ENCODE data around the gene KHDC3L. TPM values are rescaled to one million over a fixed set of nuclear protein-coding genes. Genes with fewer than 3 reads are reported as not detected.

KHDC3L gene
- total and polyA plus RNA-seq, 10 donors, result not detected

GRCh38 chr6:73413102-73413501 lies 50.6 kb downstream of the KHDC3L start:
- Histone ChIP-seq H3K4me1 (no peaks in the 10 kb centered on the region), H3K27me3 (replicated peaks in 1 of 7) (no peaks in the 10 kb centered on the region), H3K9me3 (no peaks in the 10 kb centered on the region), H3K27ac (no peak overlapping the region), H3K36me3 (peaks cover 0 to 38% (median under 1%) of the 10 kb centered on the region in 6 donors), H3K4me3 (no peak overlapping the region)
- intact Hi-C loops (cut with DNase I; ENCODE audit: low total_unique reads), result no loop called here
- TF ChIP-seq, protein P1, sequence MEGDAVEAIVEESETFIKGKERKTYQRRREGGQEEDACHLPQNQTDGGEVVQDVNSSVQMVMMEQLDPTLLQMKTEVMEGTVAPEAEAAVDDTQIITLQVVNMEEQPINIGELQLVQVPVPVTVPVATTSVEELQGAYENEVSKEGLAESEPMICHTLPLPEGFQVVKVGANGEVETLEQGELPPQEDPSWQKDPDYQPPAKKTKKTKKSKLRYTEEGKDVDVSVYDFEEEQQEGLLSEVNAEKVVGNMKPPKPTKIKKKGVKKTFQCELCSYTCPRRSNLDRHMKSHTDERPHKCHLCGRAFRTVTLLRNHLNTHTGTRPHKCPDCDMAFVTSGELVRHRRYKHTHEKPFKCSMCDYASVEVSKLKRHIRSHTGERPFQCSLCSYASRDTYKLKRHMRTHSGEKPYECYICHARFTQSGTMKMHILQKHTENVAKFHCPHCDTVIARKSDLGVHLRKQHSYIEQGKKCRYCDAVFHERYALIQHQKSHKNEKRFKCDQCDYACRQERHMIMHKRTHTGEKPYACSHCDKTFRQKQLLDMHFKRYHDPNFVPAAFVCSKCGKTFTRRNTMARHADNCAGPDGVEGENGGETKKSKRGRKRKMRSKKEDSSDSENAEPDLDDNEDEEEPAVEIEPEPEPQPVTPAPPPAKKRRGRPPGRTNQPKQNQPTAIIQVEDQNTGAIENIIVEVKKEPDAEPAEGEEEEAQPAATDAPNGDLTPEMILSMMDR (IDR thresholded peaks at IDR 0.05 in 8 of 11, conservative IDR thresholded peaks at IDR 0.05 in 3 of 11), result no peak
- TF ChIP-seq POLR2A (IDR thresholded peaks at IDR 0.05), result no peak
- TF ChIP-seq POLR2AphosphoS5 (IDR thresholded peaks at IDR 0.05), result no peak
- WGBS, 5 donors, result 78 to 99% (median 96%) methylated on average over 3 of the region's 3 CpGs
- no peak for DNase-seq

Small RNA genes within 50 kb of the gene (small RNA-seq; reads per million reads assigned to genes)
- 0 reads per million in 4 donors for gene RPL39P3

Other genes starting within 250 kb of the KHDC3L start
- gene KHDC1L, start 137.2 kb upstream of the KHDC3L start, total RNA-seq, result not detected
- gene KHDC1L, start 137.2 kb upstream of the KHDC3L start, polyA plus RNA-seq, result not detected
- 1 to 10 TPM in 2 of 7 donors, under 1 TPM in 5; 0.54 to 2.2 (median 0.86) TPM for gene KHDC1, start 99.5 kb upstream of the KHDC3L start, total RNA-seq
- 1 to 10 TPM in 2 of 3 donors, under 1 TPM in 1; 0.59 to 1.7 (median 1.0) TPM for gene KHDC1, start 99.5 kb upstream of the KHDC3L start, polyA plus RNA-seq
- not detected for gene DPPA5, start 8.4 kb upstream of the KHDC3L start, total RNA-seq
- not detected for gene DPPA5, start 8.4 kb upstream of the KHDC3L start, polyA plus RNA-seq
- gene OOEP, start 7.2 kb downstream of the KHDC3L start, total RNA-seq, result under 1 TPM in 1 of 7 donors, not detected in 6; 0.70 TPM
- gene OOEP, start 7.2 kb downstream of the KHDC3L start, polyA plus RNA-seq, result under 1 TPM; 0.17 to 0.26 (median 0.19) TPM
- 1 to 10 TPM in 5 of 7 donors, under 1 TPM in 2; 0.34 to 1.5 (median 1.2) TPM for gene DDX43, start 32.2 kb downstream of the KHDC3L start, total RNA-seq
- gene DDX43, start 32.2 kb downstream of the KHDC3L start, polyA plus RNA-seq, result under 1 TPM; 0.44 to 0.85 (median 0.45) TPM
- gene CGAS, start 89.6 kb downstream of the KHDC3L start, total RNA-seq, result 10 to 100 TPM; 14.4 to 24.3 (median 20.9) TPM
- 1 to 10 TPM; 3.2 to 8.8 (median 3.5) TPM for gene CGAS, start 89.6 kb downstream of the KHDC3L start, polyA plus RNA-seq
- 10 to 100 TPM; 31.7 to 50.2 (median 45.3) TPM for gene MTO1, start 99.1 kb downstream of the KHDC3L start, total RNA-seq
- 10 to 100 TPM; 17.8 to 26.4 (median 23.6) TPM for gene MTO1, start 99.1 kb downstream of the KHDC3L start, polyA plus RNA-seq
- gene EEF1A1, start 158.4 kb downstream of the KHDC3L start, total RNA-seq, result over 10,000 TPM in 1 of 7 donors, 1,000 to 10,000 TPM in 6; 7,486 to 10,079 (median 8,893) TPM
- gene EEF1A1, start 158.4 kb downstream of the KHDC3L start, polyA plus RNA-seq, result over 10,000 TPM; 12,419 to 13,640 (median 12,484) TPM

Measured in spleen (tissue), 11 donors.